HL-60 (cell line): ENCODE data around the gene RIN2.

Experiments used
- DNase-seq, 2 experiments: peaks; one replicate each; pipeline ENCODE4 v3.0.0-alpha.2; 2010 to 2020; ENCODE audit warnings: low read depth in 1 of 2, low spot score in 1 of 2
- H3K27ac ChIP-seq: fragments of 250-450 bp; sonication (Bioruptor Pico); replicated peaks from 2 replicates; pipeline ENCODE4 v1.5.1; 2020; ENCODE audit warnings: mild to moderate bottlenecking, moderate library complexity
- H3K27me3 ChIP-seq: fragments of 250-450 bp; sonication (Bioruptor Pico); 2 replicates; pipeline ENCODE4 v1.5.1; 2021; ENCODE audit warnings: mild to moderate bottlenecking, moderate library complexity; ENCODE audit not compliant: insufficient read depth, poor library complexity, severe bottlenecking
- H3K4me3 ChIP-seq: replicated peaks from 2 replicates; pipeline ENCODE4 v1.5.1; 2011; ENCODE audit warnings: mild to moderate bottlenecking, control low read depth, low read length; ENCODE audit not compliant: insufficient read depth
- CTCF ChIP-seq: IDR thresholded peaks from one replicate; pipeline ENCODE4 v1.5.1; 2011; ENCODE audit warnings: low read length, control low read depth, inconsistent platforms; ENCODE audit not compliant: insufficient read depth
- GABPA ChIP-seq: IDR thresholded peaks from 2 replicates; pipeline ENCODE4 v1.6.1; 2012; ENCODE audit warnings: low read depth
- POLR2AphosphoS5 ChIP-seq: IDR thresholded peaks from 2 replicates; pipeline ENCODE4 v1.6.1; 2012; ENCODE audit warnings: low read depth
- REST ChIP-seq: IDR thresholded peaks from 2 replicates; pipeline ENCODE4 v1.6.1; 2012; ENCODE audit warnings: low read depth; ENCODE audit not compliant: insufficient replicate concordance
- SPI1 ChIP-seq: IDR thresholded peaks from 2 replicates; pipeline ENCODE4 v1.6.1; 2012; ENCODE audit warnings: low read depth, mild to moderate bottlenecking, borderline replicate concordance

RIN2 gene

GRCh38 chr20:19711126-19711525 is 46.9 kb upstream of the RIN2 start:
- Histone ChIP-seq H3K27me3 (no peaks in the 10 kb centered on the region), H3K4me3 (no peak overlapping the region), H3K27ac (no peak overlapping the region)
- no peak for TF ChIP-seq GABPA
- no peak for TF ChIP-seq REST
- TF ChIP-seq CTCF = no peak
- TF ChIP-seq POLR2AphosphoS5 = no peak
- TF ChIP-seq SPI1 = no peak
- no peak for DNase-seq

GRCh38 chr20:19712721-19713260 is 45.3 kb upstream of the RIN2 start:
- DNase-seq = no peak
- no peak for TF ChIP-seq CTCF
- TF ChIP-seq REST = no peak
- no peak for TF ChIP-seq POLR2AphosphoS5
- no peak for TF ChIP-seq SPI1
- no peak for TF ChIP-seq GABPA
- Histone ChIP-seq H3K27ac (no peak overlapping the region), H3K4me3 (no peak overlapping the region), H3K27me3 (no peaks in the 10 kb centered on the region)

GRCh38 chr20:19713822-19714578 is 44.1 kb upstream of the RIN2 start:
- no peak for TF ChIP-seq POLR2AphosphoS5
- no peak for TF ChIP-seq CTCF
- TF ChIP-seq SPI1 = no peak
- no peak for TF ChIP-seq REST
- TF ChIP-seq GABPA = no peak
- H3K27ac ChIP-seq = no peak overlapping the region
- no peak overlapping the region for H3K4me3 ChIP-seq
- no peaks in the 10 kb centered on the region for H3K27me3 ChIP-seq
- DNase-seq = no peak
